Activated T-cell treated with anti-CD3 and anti-CD28 coated beads, Interleukin-2, amount 50 U/mL, for 72 hours (primary cell): ENCODE measurements around the gene SCTR. TPM values are rescaled to one million over a fixed set of nuclear protein-coding genes. Genes with fewer than 3 reads are reported as not detected.

Experiments
- ATAC-seq, 2 donors: fragments of 150-1000 bp; cut with Tn5 transposase; replicated peaks in 1 of 2; 2 replicates each; pipeline ENCODE4 v1.10.0; 2021; ENCODE audit warnings: moderate library complexity in 2 of 2, mild to moderate bottlenecking in 1 of 2
- DNase-seq, 2 donors: peaks; one replicate each; pipeline ENCODE4 v3.0.0; 2021 to 2022; ENCODE audit warnings: mixed read lengths in 1 of 2
- H3K27ac Mint-ChIP-seq: one replicate; pipeline ENCODE4 v1.8.0; 2022; ENCODE audit warnings: mild to moderate bottlenecking, moderate library complexity, mixed read lengths
- H3K27me3 Mint-ChIP-seq: one replicate; pipeline ENCODE4 v1.8.0; 2022; ENCODE audit warnings: low read depth, mixed read lengths
- H3K36me3 Mint-ChIP-seq, 2 donors: one replicate each; pipeline ENCODE4 v1.8.0; 2022; ENCODE audit warnings: mixed read lengths in 2 of 2, mild to moderate bottlenecking in 1 of 2; ENCODE audit not compliant: insufficient read depth in 2 of 2
- H3K4me1 Mint-ChIP-seq: one replicate; pipeline ENCODE4 v1.8.0; 2022; ENCODE audit warnings: low read depth, mixed read lengths
- H3K4me3 Mint-ChIP-seq, 2 donors: one replicate each; pipeline ENCODE4 v1.8.0; 2022; ENCODE audit warnings: mild to moderate bottlenecking in 2 of 2, mixed read lengths in 2 of 2, moderate library complexity in 2 of 2
- H3K9me3 Mint-ChIP-seq, 2 donors: one replicate each; pipeline ENCODE4 v1.8.0; 2022; ENCODE audit warnings: mixed read lengths in 2 of 2
- total RNA-seq, 2 donors: library from RNA; stranded (reverse); gene quantifications; one replicate each; pipeline ENCODE4 v1.2.3, GENCODE V29; 2022

Gene SCTR
- total RNA-seq, 2 donors from 2014 or later: not detected

GRCh38 chr2:119472749-119473148 is 51.5 kb downstream of the SCTR start:
- Mint-ChIP-seq H3K4me3 (no peak overlapping the region), H3K4me1 (no peaks in the 10 kb centered on the region), H3K27me3 (peaks cover 11% of the 10 kb centered on the region), H3K27ac (no peak overlapping the region), H3K9me3 (no peaks in the 10 kb centered on the region), H3K36me3 (no peaks in the 10 kb centered on the region)
- no peak for ATAC-seq
- no peak for DNase-seq

DNA sequence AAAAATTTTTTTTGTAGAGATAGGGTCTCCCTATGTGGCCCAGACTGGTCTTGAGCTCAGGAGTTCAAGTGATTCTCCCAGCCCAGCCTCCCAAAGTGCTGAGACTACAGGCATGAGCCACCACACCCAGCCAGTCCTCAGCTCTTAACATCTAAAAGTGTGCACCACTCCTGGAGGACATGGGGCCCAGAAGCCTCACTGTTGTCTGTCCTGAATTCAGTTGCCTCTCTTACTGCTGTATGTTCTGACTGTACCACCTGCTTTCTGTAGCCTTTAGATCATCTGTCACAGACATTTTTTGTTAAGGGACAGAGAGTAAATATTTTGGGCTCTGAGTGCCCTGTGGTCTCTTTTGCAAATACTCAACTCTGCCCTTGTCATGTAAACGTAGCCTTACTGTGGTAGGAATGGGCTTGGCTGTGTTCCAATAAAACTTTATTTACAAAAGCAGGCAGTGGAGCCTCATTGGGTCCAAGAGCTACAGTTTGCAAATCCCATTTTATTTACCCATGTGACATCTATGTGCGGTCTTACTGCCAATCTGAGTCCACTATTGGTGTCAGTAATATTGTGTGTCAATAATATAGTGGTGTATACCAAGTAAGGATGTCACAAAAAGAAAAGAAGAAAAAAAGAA is 54.5 kb downstream of the SCTR start:
- no peak overlapping the region for H3K27ac Mint-ChIP-seq
- no peak for ATAC-seq
- no peaks in the 10 kb centered on the region for H3K36me3 Mint-ChIP-seq
- no peak overlapping the region for H3K4me3 Mint-ChIP-seq
- no peaks in the 10 kb centered on the region for H3K4me1 Mint-ChIP-seq
- no peaks in the 10 kb centered on the region for H3K27me3 Mint-ChIP-seq
- no peaks in the 10 kb centered on the region for H3K9me3 Mint-ChIP-seq
- no peak for DNase-seq

DNA sequence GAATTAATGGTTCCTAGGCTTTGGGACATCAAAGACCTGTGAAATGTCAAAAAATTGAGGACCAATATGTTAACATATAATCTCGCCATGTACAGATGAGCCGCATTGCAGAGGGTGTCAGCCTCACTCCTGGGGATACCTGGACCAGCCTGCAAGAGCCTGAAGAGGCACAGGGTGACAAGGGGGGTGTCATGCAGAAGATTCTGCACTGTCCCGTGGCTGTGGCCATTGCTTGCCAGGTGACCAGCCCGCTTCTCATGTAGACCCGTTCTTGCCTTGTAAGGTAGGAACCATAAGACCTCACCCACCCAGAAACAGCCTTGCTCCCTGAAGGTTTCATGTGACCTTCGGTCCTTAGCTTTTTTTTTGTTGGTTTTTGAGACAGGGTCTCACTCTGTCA is 55.2 kb downstream of the SCTR start:
- no peak for ATAC-seq
- Mint-ChIP-seq H3K9me3 (no peaks in the 10 kb centered on the region), H3K27ac (no peak overlapping the region), H3K27me3 (no peaks in the 10 kb centered on the region), H3K36me3 (no peaks in the 10 kb centered on the region), H3K4me3 (no peak overlapping the region), H3K4me1 (no peaks in the 10 kb centered on the region)
- DNase-seq: no peak

DNA sequence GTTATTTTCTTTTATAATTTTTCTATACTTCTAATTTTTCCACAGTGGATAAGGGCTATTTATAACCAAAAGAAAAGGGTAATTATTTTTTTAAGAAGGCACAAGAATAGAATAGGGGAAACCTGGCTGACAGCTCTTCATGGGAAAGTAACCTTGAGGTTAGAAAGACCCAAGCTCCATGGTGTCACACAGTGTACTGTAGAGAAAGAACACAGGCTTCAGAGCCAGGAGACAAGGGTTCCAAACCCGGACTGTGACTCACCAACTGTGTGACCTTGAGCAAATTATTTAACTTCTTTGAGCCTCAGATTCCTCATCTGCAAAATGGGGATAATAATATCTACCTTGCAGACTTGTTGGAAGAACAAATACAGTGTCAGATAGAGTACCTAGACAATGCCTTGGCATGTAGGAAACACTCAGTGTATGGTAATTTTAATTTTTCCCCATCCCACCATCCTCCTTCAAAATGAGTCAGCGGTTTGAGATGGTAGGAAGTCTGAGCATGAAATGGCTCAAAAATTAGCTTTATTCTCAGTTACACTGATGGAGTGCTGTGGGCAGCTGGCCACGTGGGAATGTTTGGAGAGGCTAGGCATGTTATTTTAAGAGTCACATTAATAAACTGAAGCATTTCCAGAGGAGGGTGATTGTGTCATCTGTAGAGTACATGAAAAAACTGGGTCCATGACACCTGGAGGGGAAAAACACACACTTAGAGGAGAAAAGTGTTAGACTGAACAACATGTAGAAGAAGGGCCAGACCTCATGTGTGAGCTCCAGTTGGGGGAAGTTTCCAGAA is 55.9 kb downstream of the SCTR start:
- H3K36me3 Mint-ChIP-seq: no peaks in the 10 kb centered on the region
- DNase-seq (no peak), ATAC-seq (no peak)
- H3K9me3 Mint-ChIP-seq: no peaks in the 10 kb centered on the region
- peaks cover 6% of the 10 kb centered on the region for H3K4me1 Mint-ChIP-seq
- H3K27me3 Mint-ChIP-seq: no peaks in the 10 kb centered on the region
- H3K27ac Mint-ChIP-seq: no peak overlapping the region
- H3K4me3 Mint-ChIP-seq: no peak overlapping the region

DNA sequence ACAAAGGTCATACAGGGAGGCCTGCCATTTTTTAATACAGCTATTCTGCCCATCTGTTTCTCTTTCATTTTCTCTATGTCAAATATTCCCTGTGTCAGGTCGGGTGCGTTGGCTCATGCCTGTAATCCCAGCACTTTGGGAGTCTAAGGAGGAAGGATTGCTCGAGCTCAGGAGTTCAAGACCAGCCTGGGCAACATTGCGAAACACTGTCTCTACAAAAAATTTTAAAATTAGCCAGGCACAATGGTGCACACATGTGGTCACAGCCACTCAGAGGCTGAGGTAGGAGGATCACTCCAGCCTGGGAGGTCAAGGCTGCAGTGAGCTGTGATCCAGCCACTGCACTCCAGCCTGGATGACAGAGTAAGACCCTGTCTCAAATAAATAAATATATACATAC is 57.9 kb downstream of the SCTR start:
- Mint-ChIP-seq H3K36me3 (no peaks in the 10 kb centered on the region), H3K27ac (no peak overlapping the region), H3K4me3 (no peak overlapping the region), H3K9me3 (no peaks in the 10 kb centered on the region), H3K4me1 (peaks cover 16% of the 10 kb centered on the region), H3K27me3 (no peaks in the 10 kb centered on the region)
- ATAC-seq (no peak), DNase-seq (no peak)

- Mint-ChIP-seq H3K4me3 (no peak overlapping the region), H3K4me1 (peaks cover 16% of the 10 kb centered on the region), H3K27me3 (no peaks in the 10 kb centered on the region), H3K9me3 (no peaks in the 10 kb centered on the region), H3K36me3 (no peaks in the 10 kb centered on the region), H3K27ac (no peak overlapping the region)
- DNase-seq: no peak
- ATAC-seq: no peak
These were observed 58.6 kb downstream of the SCTR start for GRCh38 chr2:119465687-119466086.

- no peaks in the 10 kb centered on the region for H3K36me3 Mint-ChIP-seq
- H3K27ac Mint-ChIP-seq: no peak overlapping the region
- no peaks in the 10 kb centered on the region for H3K27me3 Mint-ChIP-seq
- peaks cover 16% of the 10 kb centered on the region for H3K4me1 Mint-ChIP-seq
- no peak overlapping the region for H3K4me3 Mint-ChIP-seq
- DNase-seq: no peak
- no peak for ATAC-seq
- no peaks in the 10 kb centered on the region for H3K9me3 Mint-ChIP-seq
These were observed 59.3 kb downstream of the SCTR start for GRCh38 chr2:119464981-119465380.

GRCh38 chr2:119463990-119464389 is 60.3 kb downstream of the SCTR start:
- H3K36me3 Mint-ChIP-seq: no peaks in the 10 kb centered on the region
- H3K4me1 Mint-ChIP-seq: peaks cover 16% of the 10 kb centered on the region
- H3K27ac Mint-ChIP-seq: no peak overlapping the region
- no peak for DNase-seq
- H3K4me3 Mint-ChIP-seq: no peak overlapping the region
- ATAC-seq: no peak
- no peaks in the 10 kb centered on the region for H3K9me3 Mint-ChIP-seq
- H3K27me3 Mint-ChIP-seq: no peaks in the 10 kb centered on the region

DNA sequence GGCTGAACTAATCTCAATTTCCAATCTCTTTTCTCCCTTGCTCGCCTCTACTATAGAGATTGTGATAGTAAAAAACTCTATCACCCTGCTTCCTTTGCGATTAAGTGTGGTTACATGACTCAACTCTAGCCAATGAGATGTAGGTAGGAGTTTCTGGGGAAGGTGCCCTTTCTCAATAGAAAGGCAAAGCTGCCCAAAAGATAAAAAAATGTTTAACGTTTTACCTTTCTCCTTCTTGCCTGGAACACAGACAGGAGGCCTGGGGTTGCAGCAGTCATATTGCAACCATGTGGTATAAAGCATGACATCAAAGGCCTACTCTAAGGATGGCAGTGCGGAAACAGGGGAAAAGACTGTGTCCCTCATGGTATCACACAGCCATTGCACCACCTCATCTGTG is 61.1 kb downstream of the SCTR start:
- no peak overlapping the region for H3K4me3 Mint-ChIP-seq
- H3K27me3 Mint-ChIP-seq: no peaks in the 10 kb centered on the region
- peaks cover 16% of the 10 kb centered on the region for H3K4me1 Mint-ChIP-seq
- peak; percentile 21 to 41 for DNase-seq
- ATAC-seq: peak; percentile 89 to 92
- no peaks in the 10 kb centered on the region for H3K9me3 Mint-ChIP-seq
- no peaks in the 10 kb centered on the region for H3K36me3 Mint-ChIP-seq
- H3K27ac Mint-ChIP-seq: no peak overlapping the region

GRCh38 chr2:119462574-119462973 is 61.7 kb downstream of the SCTR start:
- Mint-ChIP-seq H3K27me3 (no peaks in the 10 kb centered on the region), H3K36me3 (no peaks in the 10 kb centered on the region), H3K4me1 (peaks cover 16% of the 10 kb centered on the region), H3K4me3 (no peak overlapping the region), H3K27ac (no peak overlapping the region), H3K9me3 (no peaks in the 10 kb centered on the region)
- ATAC-seq: no peak
- DNase-seq: no peak

- no peak overlapping the region for H3K27ac Mint-ChIP-seq
- no peaks in the 10 kb centered on the region for H3K36me3 Mint-ChIP-seq
- H3K9me3 Mint-ChIP-seq: no peaks in the 10 kb centered on the region
- peaks cover 16% of the 10 kb centered on the region for H3K4me1 Mint-ChIP-seq
- no peak for DNase-seq
- ATAC-seq: no peak
- H3K4me3 Mint-ChIP-seq: no peak overlapping the region
- H3K27me3 Mint-ChIP-seq: no peaks in the 10 kb centered on the region
These were observed 62.5 kb downstream of the SCTR start for GRCh38 chr2:119461811-119462210.

- no peak overlapping the region for H3K27ac Mint-ChIP-seq
- H3K4me1 Mint-ChIP-seq: peaks cover 21% of the 10 kb centered on the region
- DNase-seq (no peak), ATAC-seq (no peak)
- peaks cover 7% of the 10 kb centered on the region for H3K27me3 Mint-ChIP-seq
- no peaks in the 10 kb centered on the region for H3K9me3 Mint-ChIP-seq
- no peak overlapping the region for H3K4me3 Mint-ChIP-seq
- peaks cover 0 to 3% of the 10 kb centered on the region in 2 donors for H3K36me3 Mint-ChIP-seq
These were observed 64.2 kb downstream of the SCTR start for GRCh38 chr2:119460076-119460475.

- no peak overlapping the region for H3K27ac Mint-ChIP-seq
- peaks cover 26% of the 10 kb centered on the region for H3K27me3 Mint-ChIP-seq
- no peak for DNase-seq
- ATAC-seq: no peak
- H3K9me3 Mint-ChIP-seq: no peaks in the 10 kb centered on the region
- peaks cover 0 to 3% of the 10 kb centered on the region in 2 donors for H3K36me3 Mint-ChIP-seq
- H3K4me1 Mint-ChIP-seq: peaks cover 4% of the 10 kb centered on the region
- H3K4me3 Mint-ChIP-seq: no peak overlapping the region
These were observed 69.1 kb downstream of the SCTR start for GRCh38 chr2:119455066-119455718.
